Non-pigmented ciliary epithelial cell (primary cell): ENCODE data around the gene RSL1D1.
A peak's percentile ranks its signal among the peaks of the same experiment; 100 is the strongest.
"Not testable (repeated sequence)": the region's sequence is repeated elsewhere in the genome, so short reads cannot be mapped to it uniquely, and the experiment has no call there.

Experiments used
- DNase-seq: peaks from one replicate; pipeline ENCODE4 v3.0.0-alpha.2; 2010; ENCODE audit warnings: low read depth

Gene RSL1D1

DNA sequence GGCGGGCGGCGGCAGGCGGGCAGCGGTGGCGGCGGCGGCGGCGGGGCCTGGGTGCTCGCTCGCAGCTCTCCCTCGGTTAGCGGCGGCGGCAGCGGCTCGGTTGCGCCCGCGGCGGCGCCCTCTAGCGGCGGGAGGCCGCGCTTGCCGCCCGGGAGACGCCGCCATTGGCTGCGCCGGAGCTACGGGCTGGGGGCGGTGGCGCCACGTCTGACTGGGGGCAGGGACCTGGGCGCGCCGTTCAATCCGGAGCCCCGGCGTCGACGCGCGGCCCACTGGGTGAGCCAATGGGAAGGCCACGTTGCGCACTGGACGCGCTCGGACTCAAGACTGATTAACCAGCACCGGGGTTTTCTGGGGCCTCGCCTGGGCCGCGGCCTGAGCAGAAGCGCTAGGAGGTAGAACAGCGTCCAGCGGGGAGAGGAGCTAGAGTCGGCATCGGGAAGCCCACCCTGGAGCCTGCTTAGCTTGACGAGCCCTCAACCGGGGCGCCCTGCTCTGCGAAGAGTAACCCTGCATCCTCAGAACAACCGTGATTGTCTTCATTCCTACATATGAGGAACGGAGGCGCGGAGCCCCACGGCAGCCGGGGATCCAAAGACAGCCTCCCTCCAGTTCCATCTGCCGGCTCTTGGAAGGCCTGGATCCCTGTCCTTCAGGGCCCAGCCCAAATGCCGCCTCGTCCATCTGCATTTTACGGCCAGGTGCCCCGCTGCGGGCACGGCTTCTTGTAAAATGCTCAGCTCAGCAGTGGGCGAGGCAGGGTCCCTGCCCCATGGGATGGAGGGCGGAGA is 54.0 kb downstream of the RSL1D1 start, which contains the start of gene ZC3H7A:
ZC3H7A (minus strand) TSS at position 93 of the 791 bp plus-strand sequence. CDS start 14,904 bp downstream, outside the sequence.
- DNase-seq: peak; percentile 81

DNA sequence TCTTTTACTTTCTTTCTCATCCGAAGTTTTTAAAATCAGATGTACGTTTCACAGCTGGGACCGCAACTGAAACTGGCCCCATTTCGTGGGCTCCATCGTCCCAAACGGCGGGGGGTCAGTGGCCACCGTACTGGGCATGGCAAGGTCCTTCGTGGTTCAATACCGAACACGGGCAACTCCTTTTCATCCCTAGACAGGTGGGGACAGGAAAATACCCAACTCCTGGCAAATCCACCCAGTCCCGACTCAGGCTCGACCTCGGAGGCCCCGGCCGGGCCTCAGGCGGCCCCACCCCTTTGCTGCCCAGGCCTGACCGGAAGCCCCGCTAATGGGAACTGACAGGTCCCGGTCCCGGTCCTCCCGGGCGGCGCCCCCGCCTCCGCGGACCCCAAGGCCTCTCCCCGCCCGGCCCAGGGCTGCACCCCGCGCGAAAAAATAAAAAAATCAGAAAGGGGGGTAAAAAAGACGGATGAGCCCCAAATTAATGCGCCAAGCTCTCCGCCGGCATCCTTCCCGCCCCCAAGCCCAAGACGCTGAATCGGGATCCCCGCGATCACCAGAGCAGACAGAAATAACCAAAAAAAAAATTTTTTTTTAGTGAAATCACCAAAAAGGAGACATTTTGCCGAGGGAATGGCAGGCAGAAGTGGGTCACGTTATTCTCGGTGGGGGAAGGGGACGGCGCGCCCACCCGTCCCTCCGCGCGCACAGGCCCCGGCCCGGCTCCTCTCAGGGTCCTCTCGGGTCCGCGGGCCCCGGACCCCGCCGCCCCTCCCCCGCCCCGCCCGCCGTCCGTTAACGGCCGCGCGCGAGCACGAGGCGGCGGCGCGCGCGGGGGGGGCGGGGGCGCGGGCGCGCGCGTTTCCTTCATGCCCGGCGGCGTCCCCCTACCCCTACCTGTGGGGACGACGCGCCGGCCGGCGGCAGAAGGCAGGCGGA is 54.8 kb downstream of the RSL1D1 start:
- DNase-seq: no peak

DNA sequence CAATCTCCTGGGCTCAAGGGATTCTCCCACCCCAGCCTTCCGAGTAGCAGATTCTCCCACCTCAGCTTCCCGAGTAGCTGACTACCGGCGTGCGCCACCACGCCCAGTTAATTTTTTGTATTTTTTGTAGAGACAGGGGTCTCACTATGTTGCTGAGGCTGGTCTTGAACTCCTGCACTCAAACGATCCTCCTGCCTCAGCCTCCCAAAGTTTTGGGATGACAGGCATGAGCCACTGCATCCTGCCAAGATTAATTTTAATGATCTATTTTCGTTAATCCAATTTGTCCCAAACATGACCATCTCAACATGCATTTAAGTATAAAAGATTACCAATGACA is 55.5 kb downstream of the RSL1D1 start:
- DNase-seq: no peak

DNA sequence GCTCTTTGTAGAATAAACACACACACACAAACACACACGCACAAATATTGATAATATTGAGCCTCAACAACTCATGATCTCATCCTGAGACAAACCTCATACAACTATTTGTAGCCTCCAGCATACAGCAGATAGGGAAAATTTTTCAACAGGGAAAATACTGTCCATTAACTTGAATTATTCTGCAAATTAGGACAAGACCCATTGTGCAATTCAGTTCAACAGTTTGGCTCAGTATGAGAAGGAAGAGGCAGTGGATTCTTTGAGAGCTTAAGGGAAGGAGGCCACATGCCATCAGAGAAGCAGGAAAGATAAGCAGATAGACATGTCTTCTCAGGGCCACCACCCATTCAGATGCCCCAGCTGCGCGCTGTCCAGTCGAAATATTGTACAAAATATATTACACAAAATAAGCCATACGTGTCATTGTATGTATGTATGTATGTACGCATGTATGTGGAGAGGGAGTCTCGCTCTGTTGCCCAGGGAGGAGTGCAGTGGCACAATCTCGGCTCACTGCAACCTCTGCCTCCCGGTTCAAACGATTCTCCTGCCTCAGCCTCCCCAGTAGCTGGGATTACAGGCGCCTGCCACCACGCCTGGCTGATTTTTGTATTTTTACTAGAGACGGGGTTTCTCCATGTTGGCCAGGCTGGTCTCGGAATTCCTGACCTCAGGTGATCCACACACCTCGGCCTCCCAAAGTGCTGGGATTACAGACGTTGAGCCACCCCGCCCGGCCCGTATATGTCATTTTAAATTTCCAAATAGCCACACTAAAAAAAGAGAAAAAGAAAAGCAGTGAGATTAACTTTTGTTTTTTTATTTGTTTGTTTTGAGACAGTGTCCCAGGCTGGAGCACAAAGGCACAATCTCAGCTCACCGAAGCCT is 56.1 kb downstream of the RSL1D1 start:
- no peak for DNase-seq

DNA sequence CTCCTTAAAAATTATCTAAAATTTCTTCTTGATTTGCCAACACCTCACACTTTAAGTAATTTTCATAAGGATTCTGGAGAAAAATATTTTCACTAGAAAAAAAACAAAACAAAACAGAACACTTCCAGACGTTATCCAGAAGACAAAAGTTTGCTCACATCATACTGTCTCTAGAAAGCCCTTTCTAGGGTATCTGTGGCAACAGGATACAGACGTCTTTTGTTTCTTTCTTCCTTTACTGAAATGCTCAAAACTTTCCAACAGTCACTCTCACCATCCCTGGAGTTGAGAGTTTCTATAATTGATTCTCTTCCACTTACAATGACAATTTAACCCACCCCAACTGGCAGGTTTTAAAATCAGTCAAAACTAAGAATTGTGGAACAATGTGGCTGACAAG is 56.9 kb downstream of the RSL1D1 start:
- no peak for DNase-seq

DNA sequence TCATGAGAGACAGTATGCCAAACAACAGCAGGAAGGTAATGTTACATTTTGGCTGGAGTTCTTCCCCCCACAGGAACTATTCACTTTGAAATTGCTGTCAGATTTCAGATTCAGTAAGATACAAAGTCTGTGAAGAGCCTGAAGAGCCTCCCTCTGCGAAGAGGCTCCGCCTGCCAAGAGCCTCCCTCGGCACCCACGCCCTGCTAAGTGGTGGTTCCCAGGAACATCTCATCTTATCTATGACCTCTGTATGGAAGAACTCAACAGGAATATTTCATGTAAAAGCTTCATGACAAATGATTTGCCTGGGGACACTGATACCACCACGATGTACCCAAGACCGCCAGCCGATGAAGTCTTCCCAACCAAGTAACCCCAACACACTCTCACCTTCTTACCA is 57.5 kb downstream of the RSL1D1 start:
- DNase-seq: no peak

DNA sequence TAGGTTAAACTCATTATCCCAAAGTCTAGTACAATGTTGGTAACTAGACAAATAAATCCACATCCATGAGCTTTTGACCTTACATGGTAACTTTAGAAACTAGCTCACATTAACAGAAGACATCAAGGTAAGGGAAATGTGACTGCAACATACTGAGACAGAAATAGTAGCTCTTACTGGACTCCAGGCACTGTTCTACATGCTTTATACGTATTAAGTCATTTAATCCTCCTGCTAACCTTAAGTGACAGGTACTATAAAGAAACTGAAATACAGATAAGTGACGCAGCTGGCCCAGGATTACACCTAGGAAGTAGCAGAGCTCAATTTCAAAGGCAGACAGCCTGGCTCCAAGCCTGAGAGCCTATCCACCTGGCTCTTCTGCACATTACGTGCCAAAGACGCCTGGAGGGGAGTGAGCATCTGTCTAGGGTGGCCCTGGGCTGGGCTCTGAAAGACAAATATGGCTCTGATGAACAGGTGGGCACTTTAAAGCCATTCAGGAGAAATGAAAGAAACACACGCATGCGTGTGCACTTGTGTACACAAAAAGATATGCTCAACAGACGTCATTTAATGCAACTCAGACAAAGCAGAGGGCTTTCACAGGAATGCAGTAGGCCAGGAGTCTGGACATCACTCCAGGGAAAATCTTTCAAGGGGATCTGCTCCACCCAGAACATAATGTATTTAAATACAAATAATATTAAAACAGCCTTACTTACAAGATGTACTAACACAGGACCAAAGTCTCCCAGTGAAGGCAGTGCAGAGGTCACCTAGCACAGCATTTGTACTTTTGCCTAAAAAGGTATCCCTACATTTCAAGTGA is 58.7 kb downstream of the RSL1D1 start:
- DNase-seq: no peak

DNA sequence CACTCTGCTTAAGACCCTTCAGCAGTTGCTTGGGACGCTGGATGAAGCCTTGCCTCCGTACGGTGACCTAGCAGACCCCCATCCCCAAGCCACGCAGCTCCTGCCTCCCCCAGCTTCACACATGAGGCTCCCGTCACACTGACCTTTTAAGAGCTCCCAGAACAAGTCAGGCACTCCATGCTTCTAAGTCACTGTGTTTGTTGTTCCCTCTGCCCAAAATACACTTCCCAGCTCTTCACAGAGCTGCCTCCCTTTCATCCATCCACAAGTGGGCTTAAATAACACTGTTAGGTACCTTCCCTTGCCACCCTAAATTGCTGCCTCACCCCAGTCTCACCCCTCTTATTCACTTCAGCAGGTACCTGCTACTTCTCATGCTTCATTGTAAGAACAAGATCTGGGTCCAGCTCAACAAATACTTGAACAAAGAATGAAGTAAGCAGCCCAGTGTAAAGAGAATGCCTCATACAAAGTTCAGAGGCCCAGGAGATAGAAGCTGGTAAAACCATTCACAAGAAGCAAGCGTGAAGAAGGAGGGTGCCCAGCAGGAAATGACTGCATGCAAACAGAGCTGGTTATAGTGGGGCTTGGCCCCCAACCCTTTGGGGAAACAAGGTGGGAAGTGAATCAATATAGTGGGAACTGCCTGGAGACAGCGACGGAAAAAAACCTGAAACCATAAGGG is 60.1 kb downstream of the RSL1D1 start:
- no peak for DNase-seq

DNA sequence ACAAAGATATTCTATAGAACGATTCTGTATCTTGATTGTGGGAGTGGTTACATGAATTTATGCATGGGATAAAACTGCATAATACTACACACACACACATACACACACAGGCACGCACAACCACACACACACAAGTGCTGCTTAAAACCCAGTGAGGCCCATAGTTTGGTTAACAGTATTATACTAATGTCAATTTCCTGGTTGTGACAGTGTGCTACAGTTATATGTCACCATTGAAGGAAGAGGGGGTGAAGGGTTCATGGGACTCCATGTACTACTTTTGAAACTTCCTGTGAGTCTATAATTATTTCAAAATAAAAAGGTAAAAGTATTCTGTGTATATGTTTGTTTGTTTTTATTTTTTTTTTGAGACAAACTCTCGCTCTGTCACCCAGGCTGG is 62.4 kb downstream of the RSL1D1 start:
- no peak for DNase-seq

DNA sequence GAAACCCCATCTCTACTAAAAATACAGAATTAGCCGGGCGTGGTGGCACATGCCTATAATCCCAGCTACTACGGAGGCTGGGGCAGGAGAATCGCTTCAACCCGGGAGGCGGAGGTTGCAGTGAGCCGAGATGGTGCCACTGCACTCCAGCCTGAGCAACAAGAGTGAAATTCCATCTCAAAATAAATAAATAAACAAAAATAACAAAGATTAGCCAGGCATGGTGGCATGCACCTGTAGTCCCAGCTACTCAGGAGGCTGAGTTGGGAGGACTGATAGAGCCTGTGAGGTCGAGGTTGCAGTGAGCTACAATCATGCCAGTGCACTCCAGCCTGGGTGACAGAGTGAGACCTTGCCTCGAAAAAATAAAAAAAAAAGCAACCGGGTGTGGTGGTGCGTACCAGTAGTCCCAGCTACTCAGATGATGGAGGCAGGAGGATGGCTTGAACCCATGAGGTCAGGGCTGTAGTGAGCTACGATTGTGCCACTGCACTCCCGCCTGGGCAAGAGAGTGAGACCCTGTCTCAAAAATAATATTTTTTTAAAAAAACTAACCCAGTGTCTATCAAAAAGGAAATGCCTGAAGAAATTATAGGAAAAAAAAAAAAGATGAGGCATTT is 66.3 kb downstream of the RSL1D1 start:
- not testable (repeated sequence) for DNase-seq

DNA sequence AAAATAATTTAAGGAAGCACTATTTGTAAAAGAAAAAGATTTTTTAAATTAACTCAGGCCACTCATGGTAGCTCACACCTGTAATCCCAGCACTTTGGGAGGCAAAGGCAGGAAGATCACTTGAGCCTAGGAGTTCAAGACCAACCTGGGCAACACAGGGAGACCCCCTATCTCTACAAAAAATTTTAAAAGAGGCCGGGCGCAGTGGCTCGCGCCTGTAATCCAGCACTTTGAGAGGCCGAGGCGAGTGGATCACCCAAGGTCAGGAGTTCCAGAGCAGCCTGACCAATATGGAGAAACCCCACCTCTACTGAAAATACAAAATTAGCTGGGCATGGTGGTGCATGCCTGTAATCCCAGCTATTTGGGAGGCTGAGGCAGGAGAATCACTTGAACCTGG is 67.0 kb downstream of the RSL1D1 start:
- not testable (repeated sequence) for DNase-seq

DNA sequence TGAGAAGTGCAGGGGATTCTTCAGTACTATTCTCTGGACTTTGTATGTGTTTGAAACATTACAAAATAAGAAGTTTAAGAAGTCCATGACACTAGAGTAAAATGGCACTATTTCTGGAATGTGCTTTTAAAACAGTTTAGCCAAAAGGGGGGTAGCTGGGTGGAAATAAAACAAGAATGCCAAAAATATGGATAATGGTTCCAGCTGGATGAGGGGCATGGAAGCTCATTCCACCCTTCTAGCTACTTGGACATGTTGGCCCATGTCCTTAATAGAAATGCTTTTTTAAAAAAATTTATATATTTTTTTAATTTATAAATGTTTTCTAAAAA is 67.3 kb downstream of the RSL1D1 start:
- no peak for DNase-seq
